OCI-LY7 (cell line): ENCODE results near the gene POLR2J2. TPM values are rescaled to one million over a fixed set of nuclear protein-coding genes. Genes with fewer than 3 reads are reported as not detected.
A peak's percentile ranks its signal among the peaks of the same experiment; 100 is the strongest.
"Not testable (repeated sequence)": the region's sequence is repeated elsewhere in the genome, so short reads cannot be mapped to it uniquely, and the experiment has no call there.

ENCODE experiments used
- Bru-seq: library from RNA; stranded (reverse); fragments of 400-500 nt; gene quantifications from one replicate; lab custom pipeline; 2021; lab: Mats Ljungman, UMichigan
- BruChase-seq, 2 experiments: library from RNA; stranded (reverse); fragments of 400-500 nt; gene quantifications; one replicate each; lab custom pipeline; 2021; lab: Mats Ljungman, UMichigan
- BruUV-seq: library from RNA; stranded (reverse); fragments of 400-500 nt; replicated peaks from 2 replicates; lab custom pipeline; 2021; lab: Mats Ljungman, UMichigan
- CTCF ChIA-PET: fragments of 300-600 bp; sonication (Branson Sonifier 250); formaldehyde crosslinking; loops from one replicate; lab custom pipeline; 2022; ENCODE audit warnings: antibody characterized with exemption; ENCODE audit not compliant: unreplicated experiment; lab: Charles Lee
- POLR2A ChIA-PET: fragments of 300-600 bp; sonication (Branson Sonifier 250); formaldehyde crosslinking; loops from one replicate; lab custom pipeline; 2022; ENCODE audit warnings: antibody characterized with exemption; lab: Charles Lee
- DNase-seq: peaks from one replicate; pipeline ENCODE4 v3.0.0-alpha.2; 2015; ENCODE audit warnings: low spot score
- H2AFZ ChIP-seq: fragments of 200-600 bp; sonication (generic), shearing (Covaris generic); 2 replicates; pipeline ENCODE4 v1.6.1; 2014; ENCODE audit warnings: mild to moderate bottlenecking, antibody characterized with exemption, low read length, moderate library complexity
- H3K27ac ChIP-seq: fragments of 200-600 bp; sonication (generic); 2 replicates; pipeline ENCODE4 v1.5.1; 2014; ENCODE audit warnings: mixed run types, low read depth, mild to moderate bottlenecking, moderate library complexity, low read length, inconsistent platforms; ENCODE audit not compliant: poor library complexity, severe bottlenecking
- H3K36me3 ChIP-seq: fragments of 200-600 bp; sonication (generic); 2 replicates; pipeline ENCODE4 v1.6.1; 2014; ENCODE audit warnings: mild to moderate bottlenecking, antibody characterized with exemption, low read length, moderate library complexity, mixed read lengths; ENCODE audit not compliant: insufficient read depth
- H3K4me1 ChIP-seq: fragments of 200-600 bp; sonication (generic); 2 replicates; pipeline ENCODE4 v1.5.1; 2014; ENCODE audit warnings: mild to moderate bottlenecking, low read length; ENCODE audit not compliant: insufficient read depth, poor library complexity, severe bottlenecking
- H3K4me2 ChIP-seq: fragments of 200-600 bp; sonication (generic); 2 replicates; pipeline ENCODE4 v1.6.1; 2014; ENCODE audit warnings: mild to moderate bottlenecking, low read length
- H3K4me3 ChIP-seq: fragments of 200-600 bp; sonication (generic); 2 replicates; pipeline ENCODE4 v1.5.1; 2014; ENCODE audit warnings: mild to moderate bottlenecking, low read depth, low read length; ENCODE audit not compliant: poor library complexity, severe bottlenecking
- H3K79me2 ChIP-seq: fragments of 200-600 bp; sonication (generic); 2 replicates; pipeline ENCODE4 v1.6.1; 2016; ENCODE audit warnings: low read depth, mild to moderate bottlenecking, low read length, moderate library complexity, mixed read lengths; ENCODE audit not compliant: insufficient read depth
- H3K9me2 ChIP-seq: fragments of 200-600 bp; sonication (generic); 2 replicates; pipeline ENCODE4 v1.6.1; 2016; ENCODE audit warnings: mild to moderate bottlenecking, low read length, mixed read lengths; ENCODE audit not compliant: insufficient read depth
- H3K9me3 ChIP-seq: fragments of 200-600 bp; sonication (generic); 2 replicates; pipeline ENCODE4 v1.6.1; 2014; ENCODE audit warnings: mild to moderate bottlenecking, mixed run types, low read length, mixed read lengths
- H4K20me1 ChIP-seq: fragments of 200-600 bp; sonication (generic); 2 replicates; pipeline ENCODE4 v1.6.1; 2014; ENCODE audit warnings: mild to moderate bottlenecking, antibody characterized with exemption, low read length, moderate library complexity, mixed read lengths; ENCODE audit not compliant: insufficient read depth
- intact Hi-C: fragments of 100-400 bp; cut with micrococcal nuclease; formaldehyde crosslinking; loops from one replicate; pipeline ENCODE4 v1.10.0; 2022; ENCODE audit not compliant: unreplicated experiment
- long read RNA-seq: library from polyadenylated mRNA; stranded (forward); transcript quantifications from one replicate; pipeline ENCODE4 v2.0.0, GENCODE V29; 2022
- total RNA-seq, 2 experiments: library from RNA; depleted of rRNA in 1 of 2; stranded (reverse); fragments of >200 nt in 1 of 2; shearing (Covaris generic) in 1 of 2; gene quantifications; 2 replicates each; pipeline ENCODE4 v1.2.3, GENCODE V29; 2014 to 2022

POLR2J2 gene
- total RNA-seq (2014; rRNA removed; shearing (Covaris generic)) (2.5 and 5.4 TPM in 2 replicates), total RNA-seq (2022) (11.8 and 16.2 TPM in 2 replicates), Bru-seq, nascent RNA (percentile 74 among the genes with signal in this experiment), BruChase-seq, experiment 1, labeled RNA remaining after a 6-hour chase (percentile 91 among the genes with signal in this experiment), BruChase-seq, experiment 2, labeled RNA remaining after a 2-hour chase (percentile 79 among the genes with signal in this experiment)
- long read RNA-seq, partial matches to known transcripts = 0 of 1 reads
- long read RNA-seq, other reads (novel, unspliced or antisense) = 0 of 1 reads

- not testable (repeated sequence) for H3K4me2 ChIP-seq, BruUV-seq
Observed at GRCh38 chr7:102671166-102671955, at the start of gene POLR2J2. Gene POLR2J2, minus strand, starts transcription at chr7:102671663. Its CDS starts 62 bp downstream, at chr7:102671601.

GRCh38 chr7:102718491-102718890 lies 47.0 kb upstream of the POLR2J2 start:
- H3K36me3 ChIP-seq, H3K9me3 ChIP-seq, H3K4me1 ChIP-seq, DNase-seq, H3K4me3 ChIP-seq, H3K27ac ChIP-seq, H4K20me1 ChIP-seq, BruUV-seq, H3K79me2 ChIP-seq, H3K9me2 ChIP-seq, intact Hi-C loops, H3K4me2 ChIP-seq, POLR2A ChIA-PET, H2AFZ ChIP-seq, CTCF ChIA-PET: not testable (repeated sequence)

More at GRCh38 chr7:102671166-102671955, at the start of gene POLR2J2:
- H3K4me3 ChIP-seq = peak within 1 kb of the TSS; percentile 53
- DNase-seq, H3K79me2 ChIP-seq, H3K9me3 ChIP-seq, H3K9me2 ChIP-seq, intact Hi-C loops, H2AFZ ChIP-seq, H3K27ac ChIP-seq, H3K36me3 ChIP-seq, H4K20me1 ChIP-seq, POLR2A ChIA-PET, CTCF ChIA-PET, H3K4me1 ChIP-seq: not testable (repeated sequence)

GRCh38 chr7:102715718-102716117 lies 44.3 kb upstream of the POLR2J2 start:
- POLR2A ChIA-PET, CTCF ChIA-PET, H3K36me3 ChIP-seq, H2AFZ ChIP-seq, H3K4me2 ChIP-seq, BruUV-seq, H3K4me1 ChIP-seq, H3K27ac ChIP-seq, H3K9me2 ChIP-seq, H3K4me3 ChIP-seq, H4K20me1 ChIP-seq, H3K79me2 ChIP-seq, DNase-seq, H3K9me3 ChIP-seq, intact Hi-C loops: not testable (repeated sequence)

- H4K20me1 ChIP-seq, DNase-seq, POLR2A ChIA-PET, H3K27ac ChIP-seq, H3K9me2 ChIP-seq, H3K4me2 ChIP-seq, H3K9me3 ChIP-seq, BruUV-seq, H3K36me3 ChIP-seq, H3K4me1 ChIP-seq, H3K79me2 ChIP-seq, intact Hi-C loops, CTCF ChIA-PET, H2AFZ ChIP-seq, H3K4me3 ChIP-seq: not testable (repeated sequence)
Observed at GRCh38 chr7:102714774-102715522, 43.5 kb upstream of the POLR2J2 start.

GRCh38 chr7:102713691-102714080 lies 42.2 kb upstream of the POLR2J2 start:
- intact Hi-C loops, POLR2A ChIA-PET, H4K20me1 ChIP-seq, H3K9me3 ChIP-seq, H3K4me1 ChIP-seq, H3K36me3 ChIP-seq, H3K79me2 ChIP-seq, H3K9me2 ChIP-seq, DNase-seq, H2AFZ ChIP-seq, H3K4me2 ChIP-seq, CTCF ChIA-PET, BruUV-seq, H3K4me3 ChIP-seq, H3K27ac ChIP-seq: not testable (repeated sequence)
